Type B pancreatic cell (in vitro differentiated cells): ENCODE results near the gene KRT77. TPM values are rescaled to one million over a fixed set of nuclear protein-coding genes. Genes with fewer than 3 reads are reported as not detected.

ENCODE experiments used
- DNase-seq: peaks from one replicate; pipeline ENCODE4 v3.0.0; 2021; ENCODE audit warnings: mixed read lengths; ENCODE audit not compliant: unreplicated experiment; ENCODE audit errors: extremely low spot score
- H3K27ac Mint-ChIP-seq: 2 replicates; pipeline ENCODE4 v1.8.0; 2021; ENCODE audit warnings: mild to moderate bottlenecking, mixed read lengths
- H3K27me3 Mint-ChIP-seq: 2 replicates; pipeline ENCODE4 v1.8.0; 2021; ENCODE audit warnings: mixed read lengths
- H3K36me3 Mint-ChIP-seq: 2 replicates; pipeline ENCODE4 v1.8.0; 2021; ENCODE audit warnings: mixed read lengths
- H3K4me1 Mint-ChIP-seq: one replicate; pipeline ENCODE4 v1.8.0; 2021; ENCODE audit warnings: mixed read lengths; ENCODE audit not compliant: unreplicated experiment
- H3K4me3 Mint-ChIP-seq: 2 replicates; pipeline ENCODE4 v1.8.0; 2021; ENCODE audit warnings: mild to moderate bottlenecking, mixed read lengths
- H3K9me3 Mint-ChIP-seq: 2 replicates; pipeline ENCODE4 v1.8.0; 2021; ENCODE audit warnings: mixed read lengths
- CTCF ChIP-seq: fragments of 200-600 bp; sonication (generic); conservative IDR thresholded peaks from 2 replicates; pipeline ENCODE4 v1.5.0; 2021; ENCODE audit warnings: antibody characterized with exemption, mild to moderate bottlenecking
- total RNA-seq: library from RNA; stranded (reverse); gene quantifications from 2 replicates; pipeline ENCODE4 v1.2.1, GENCODE V29; 2021; ENCODE audit warnings: low replicate concordance

KRT77 gene
- total RNA-seq, 1 donor from 2014 or later, result 0.27 TPM

GRCh38 chr12:52686063-52686462 lies 17.3 kb downstream of the KRT77 start:
- Mint-ChIP-seq H3K4me3 (no peak overlapping the region), H3K36me3 (no peaks in the 10 kb centered on the region), H3K9me3 (no peaks in the 10 kb centered on the region), H3K27ac (no peak overlapping the region), H3K4me1 (peaks cover 6% of the 10 kb centered on the region), H3K27me3 (peaks cover 61% of the 10 kb centered on the region)
- no peak for DNase-seq
- TF ChIP-seq CTCF, result no peak

GRCh38 chr12:52685406-52685890 lies 17.9 kb downstream of the KRT77 start:
- no peak for DNase-seq
- no peaks in the 10 kb centered on the region for H3K4me1 Mint-ChIP-seq
- no peaks in the 10 kb centered on the region for H3K36me3 Mint-ChIP-seq
- peaks cover 55% of the 10 kb centered on the region for H3K27me3 Mint-ChIP-seq
- no peak overlapping the region for H3K27ac Mint-ChIP-seq
- no peak for TF ChIP-seq CTCF
- no peak overlapping the region for H3K4me3 Mint-ChIP-seq
- no peaks in the 10 kb centered on the region for H3K9me3 Mint-ChIP-seq

GRCh38 chr12:52684431-52684830 lies 18.9 kb downstream of the KRT77 start:
- no peaks in the 10 kb centered on the region for H3K9me3 Mint-ChIP-seq
- H3K4me1 Mint-ChIP-seq, result no peaks in the 10 kb centered on the region
- no peak overlapping the region for H3K27ac Mint-ChIP-seq
- DNase-seq, result no peak
- H3K27me3 Mint-ChIP-seq, result peaks cover 47% of the 10 kb centered on the region
- no peak overlapping the region for H3K4me3 Mint-ChIP-seq
- TF ChIP-seq CTCF, result no peak
- peaks cover 3% of the 10 kb centered on the region for H3K36me3 Mint-ChIP-seq

GRCh38 chr12:52683575-52684300 lies 19.6 kb downstream of the KRT77 start:
- Mint-ChIP-seq H3K27me3 (peaks cover 45% of the 10 kb centered on the region), H3K4me1 (no peaks in the 10 kb centered on the region), H3K9me3 (no peaks in the 10 kb centered on the region), H3K4me3 (no peak overlapping the region), H3K36me3 (peaks cover 3% of the 10 kb centered on the region), H3K27ac (no peak overlapping the region)
- DNase-seq, result no peak
- no peak for TF ChIP-seq CTCF

- peaks cover 40% of the 10 kb centered on the region for H3K27me3 Mint-ChIP-seq
- TF ChIP-seq CTCF, result no peak
- no peaks in the 10 kb centered on the region for H3K9me3 Mint-ChIP-seq
- H3K4me1 Mint-ChIP-seq, result no peaks in the 10 kb centered on the region
- H3K36me3 Mint-ChIP-seq, result peaks cover 3% of the 10 kb centered on the region
- DNase-seq, result no peak
- no peak overlapping the region for H3K27ac Mint-ChIP-seq
- no peak overlapping the region for H3K4me3 Mint-ChIP-seq
Observed at GRCh38 chr12:52682938-52683574, 20.3 kb downstream of the KRT77 start.
